A549 treated with AZD9567 at 1 μM for 4 hours (cell line): ENCODE results near the gene PCCA. TPM values are rescaled to one million over a fixed set of nuclear protein-coding genes. Genes with fewer than 3 reads are reported as not detected.

ENCODE experiments used
- total RNA-seq: library from RNA; stranded (reverse); fragments of 200-300 nt; extraction: Qiagen RNA extraction; gene quantifications from 5 replicates; pipeline ENCODE4 v1.2.3, GENCODE V29; 2022; ENCODE audit not compliant: insufficient read depth

Gene PCCA
- total RNA-seq: 8.9 to 10.1 TPM (median 9.2 TPM) in 5 replicates

GRCh38 chr13:100088644-100089464, at the start of gene PCCA:
Gene PCCA, plus strand, starts transcription at chr13:100089093. Its CDS starts 28 bp downstream, at chr13:100089121.

Other genes with a start within 250 kb of the PCCA start
- 2.2 to 4.4 TPM (median 2.2 TPM) in 5 replicates for gene ZIC5, start 117.3 kb upstream of the PCCA start, total RNA-seq
- gene ZIC2, start 107.3 kb upstream of the PCCA start, total RNA-seq: 5.5 to 15.0 TPM (median 7.1 TPM) in 5 replicates